HepG2 (cell line): Measurements from ENCODE around the gene CTSW. TPM values are rescaled to one million over a fixed set of nuclear protein-coding genes. Genes with fewer than 3 reads are reported as not detected.

Experiments
- GABPB1 ChIP-seq: IDR thresholded peaks from 2 replicates; pipeline ENCODE4 v1.6.1; 2016; ENCODE audit warnings: mild to moderate bottlenecking, missing genetic modification reagents, moderate library complexity, missing compliant biosample characterization
- KLF11 ChIP-seq: IDR thresholded peaks from 2 replicates; pipeline ENCODE4 v1.6.1; 2016; ENCODE audit warnings: missing compliant biosample characterization
- POLR2A ChIP-seq, 2 experiments: IDR thresholded peaks; 2 replicates each; pipeline ENCODE4 v1.6.1; 2011; ENCODE audit warnings: low read depth in 2 of 2, low read length in 2 of 2, mild to moderate bottlenecking in 1 of 2, moderate library complexity in 1 of 2; ENCODE audit not compliant: insufficient read depth in 1 of 2
- RAD51 ChIP-seq: fragments of 450-650 bp; IDR thresholded peaks from 2 replicates; pipeline ENCODE4 v1.6.1; 2016; ENCODE audit warnings: borderline replicate concordance
- REXO4 ChIP-seq: sonication (generic); formaldehyde crosslinking; IDR thresholded peaks from 2 replicates; pipeline ENCODE4 v1.8.0; 2022; ENCODE audit warnings: missing genetic modification reagents, mild to moderate bottlenecking, borderline replicate concordance
- SYNCRIP ChIP-seq: fragments of 200-400 bp; formaldehyde crosslinking; IDR thresholded peaks from 2 replicates; pipeline ENCODE4 v1.6.1; 2018; ENCODE audit warnings: mild to moderate bottlenecking, low read depth, low read length; ENCODE audit not compliant: insufficient read depth
- ZMAT3 ChIP-seq: sonication (generic); formaldehyde crosslinking; conservative IDR thresholded peaks from 2 replicates; pipeline ENCODE4 v1.7.0; 2021; ENCODE audit warnings: missing genetic modification reagents
- ZNF225 ChIP-seq: sonication (generic); formaldehyde crosslinking; IDR thresholded peaks from 2 replicates; pipeline ENCODE4 v1.4.0; 2020; ENCODE audit warnings: mild to moderate bottlenecking, missing genetic modification reagents
- polyA plus RNA-seq, 8 experiments: library from polyadenylated mRNA; depleted of rRNA in 3 of 8; stranded (reverse) in 7 of 8; unstranded in 1 of 8; fragments of >200 nt; fragmentation: Illumina TruSeq in 4 of 8; extraction: Trizol in 4 of 8; gene quantifications; 2 replicates each; pipeline versions ENCODE4 v1.2.1 to v1.2.3, GENCODE V29; 2011 to 2016; ENCODE audit warnings: low read depth in 4 of 8, missing spikeins in 1 of 8, mixed read lengths in 1 of 8; ENCODE audit not compliant: insufficient read depth in 1 of 8
- total RNA-seq, 5 experiments: library from RNA; depleted of rRNA; stranded (reverse); fragments of >200 nt; fragmentation: Illumina TruSeq; extraction: Trizol; gene quantifications; 2 replicates each; pipeline ENCODE4 v1.2.3, GENCODE V29; 2016; ENCODE audit warnings: low read depth in 1 of 5
- TF ChIP-seq, protein P1 (sequence below): sonication (generic); formaldehyde crosslinking; IDR thresholded peaks from one replicate; pipeline ENCODE4 v1.5.1; 2020; ENCODE audit warnings: mild to moderate bottlenecking, missing genetic modification reagents; ENCODE audit errors: not compliant biosample characterization
- TF ChIP-seq, protein P2 (sequence below), 2 experiments: IDR thresholded peaks; 2 replicates each; pipeline ENCODE4 v1.6.1; 2011 to 2012; ENCODE audit warnings: low read length in 2 of 2, borderline replicate concordance in 1 of 2, low read depth in 1 of 2, mild to moderate bottlenecking in 1 of 2, moderate library complexity in 1 of 2
- TF ChIP-seq, protein P3 (sequence below): sonication (generic); formaldehyde crosslinking; IDR thresholded peaks from 2 replicates; pipeline ENCODE4 v1.8.0; 2022; ENCODE audit warnings: mild to moderate bottlenecking, missing genetic modification reagents, moderate library complexity
- TF ChIP-seq, protein P4 (sequence below): sonication (generic); formaldehyde crosslinking; IDR thresholded peaks from 2 replicates; pipeline ENCODE4 v1.8.0; 2022; ENCODE audit warnings: mild to moderate bottlenecking, missing genetic modification reagents, borderline replicate concordance
- TF ChIP-seq, protein P5 (sequence below): IDR thresholded peaks from 2 replicates; pipeline ENCODE4 v1.6.1; 2016; ENCODE audit warnings: low read depth, borderline replicate concordance

CTSW gene
- total and polyA plus RNA-seq, 2 of the 13 experiments (the other 11 are each of a cell fraction or from before 2014, with no cell fraction given): 0.09 TPM; not detected in 1

DNA sequence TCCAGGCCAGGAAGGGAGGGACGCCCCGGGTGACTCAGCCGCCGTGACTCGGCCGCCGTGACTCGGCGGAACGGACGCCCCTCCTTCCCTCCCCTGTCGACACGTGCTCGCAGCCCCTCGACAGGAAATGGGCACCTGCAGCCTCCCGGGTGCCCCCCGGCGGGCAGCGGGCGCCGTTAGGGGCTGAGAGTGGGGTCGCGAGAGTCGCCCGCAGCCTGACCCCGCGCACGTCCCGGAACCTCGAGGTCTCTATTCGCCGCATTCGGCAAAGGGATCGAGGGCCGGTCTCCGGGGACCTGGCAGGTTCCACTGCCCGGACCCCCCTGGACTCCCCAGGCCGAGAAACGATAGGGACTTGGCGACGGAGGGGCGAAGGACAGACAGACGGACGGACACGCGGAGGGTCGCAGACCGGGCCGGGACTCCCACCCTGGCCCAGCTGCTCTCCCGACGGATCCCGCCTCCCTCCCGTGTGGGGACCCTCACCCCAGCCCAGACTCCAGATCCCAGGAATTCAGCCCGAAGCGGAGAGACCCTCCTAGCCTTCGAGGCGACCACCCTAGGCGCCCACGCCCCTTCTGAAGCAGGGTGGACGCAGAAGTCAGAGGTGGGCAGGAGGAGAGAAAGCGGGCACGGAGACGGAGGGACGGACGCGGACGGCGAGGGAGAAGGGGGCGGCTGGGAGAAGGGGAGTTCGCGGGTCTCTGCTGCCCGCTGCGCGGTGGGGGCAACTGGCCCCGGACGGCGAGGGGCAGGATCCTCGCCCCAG, 19.9 kb downstream of the CTSW start (continued):
- TF ChIP-seq, protein P1, sequence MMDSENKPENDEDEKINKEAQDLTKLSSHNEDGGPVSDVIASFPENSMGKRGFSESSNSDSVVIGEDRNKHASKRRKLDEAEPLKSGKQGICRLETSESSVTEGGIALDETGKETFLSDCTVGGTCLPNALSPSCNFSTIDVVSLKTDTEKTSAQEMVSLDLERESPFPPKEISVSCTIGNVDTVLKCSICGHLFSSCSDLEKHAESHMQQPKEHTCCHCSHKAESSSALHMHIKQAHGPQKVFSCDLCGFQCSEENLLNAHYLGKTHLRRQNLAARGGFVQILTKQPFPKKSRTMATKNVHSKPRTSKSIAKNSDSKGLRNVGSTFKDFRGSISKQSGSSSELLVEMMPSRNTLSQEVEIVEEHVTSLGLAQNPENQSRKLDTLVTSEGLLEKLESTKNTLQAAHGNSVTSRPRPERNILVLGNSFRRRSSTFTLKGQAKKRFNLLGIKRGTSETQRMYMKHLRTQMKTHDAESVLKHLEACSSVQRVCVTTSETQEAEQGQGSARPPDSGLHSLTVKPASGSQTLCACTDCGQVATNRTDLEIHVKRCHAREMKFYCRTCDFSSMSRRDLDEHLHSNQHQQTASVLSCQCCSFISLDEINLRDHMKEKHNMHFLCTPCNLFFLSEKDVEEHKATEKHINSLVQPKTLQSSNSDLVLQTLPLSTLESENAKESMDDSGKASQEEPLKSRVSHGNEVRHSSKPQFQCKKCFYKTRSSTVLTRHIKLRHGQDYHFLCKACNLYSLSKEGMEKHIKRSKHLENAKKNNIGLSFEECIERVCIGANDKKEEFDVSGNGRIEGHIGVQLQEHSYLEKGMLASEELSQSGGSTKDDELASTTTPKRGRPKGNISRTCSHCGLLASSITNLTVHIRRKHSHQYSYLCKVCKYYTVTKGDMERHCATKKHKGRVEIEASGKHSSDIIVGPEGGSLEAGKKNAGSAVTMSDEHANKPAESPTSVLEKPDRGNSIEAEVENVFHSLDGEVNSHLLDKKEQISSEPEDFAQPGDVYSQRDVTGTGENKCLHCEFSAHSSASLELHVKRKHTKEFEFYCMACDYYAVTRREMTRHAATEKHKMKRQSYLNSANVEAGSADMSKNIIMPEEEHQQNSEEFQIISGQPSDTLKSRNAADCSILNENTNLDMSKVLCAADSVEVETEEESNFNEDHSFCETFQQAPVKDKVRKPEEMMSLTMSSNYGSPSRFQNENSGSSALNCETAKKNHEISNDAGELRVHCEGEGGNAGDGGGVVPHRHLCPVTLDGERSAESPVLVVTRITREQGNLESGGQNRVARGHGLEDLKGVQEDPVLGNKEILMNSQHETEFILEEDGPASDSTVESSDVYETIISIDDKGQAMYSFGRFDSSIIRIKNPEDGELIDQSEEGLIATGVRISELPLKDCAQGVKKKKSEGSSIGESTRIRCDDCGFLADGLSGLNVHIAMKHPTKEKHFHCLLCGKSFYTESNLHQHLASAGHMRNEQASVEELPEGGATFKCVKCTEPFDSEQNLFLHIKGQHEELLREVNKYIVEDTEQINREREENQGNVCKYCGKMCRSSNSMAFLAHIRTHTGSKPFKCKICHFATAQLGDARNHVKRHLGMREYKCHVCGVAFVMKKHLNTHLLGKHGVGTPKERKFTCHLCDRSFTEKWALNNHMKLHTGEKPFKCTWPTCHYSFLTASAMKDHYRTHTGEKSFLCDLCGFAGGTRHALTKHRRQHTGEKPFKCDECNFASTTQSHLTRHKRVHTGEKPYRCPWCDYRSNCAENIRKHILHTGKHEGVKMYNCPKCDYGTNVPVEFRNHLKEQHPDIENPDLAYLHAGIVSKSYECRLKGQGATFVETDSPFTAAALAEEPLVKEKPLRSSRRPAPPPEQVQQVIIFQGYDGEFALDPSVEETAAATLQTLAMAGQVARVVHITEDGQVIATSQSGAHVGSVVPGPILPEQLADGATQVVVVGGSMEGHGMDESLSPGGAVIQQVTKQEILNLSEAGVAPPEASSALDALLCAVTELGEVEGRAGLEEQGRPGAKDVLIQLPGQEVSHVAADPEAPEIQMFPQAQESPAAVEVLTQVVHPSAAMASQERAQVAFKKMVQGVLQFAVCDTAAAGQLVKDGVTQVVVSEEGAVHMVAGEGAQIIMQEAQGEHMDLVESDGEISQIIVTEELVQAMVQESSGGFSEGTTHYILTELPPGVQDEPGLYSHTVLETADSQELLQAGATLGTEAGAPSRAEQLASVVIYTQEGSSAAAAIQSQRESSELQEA (CRISPR knock-in tag): peak; percentile 59
- TF ChIP-seq, protein P2, sequence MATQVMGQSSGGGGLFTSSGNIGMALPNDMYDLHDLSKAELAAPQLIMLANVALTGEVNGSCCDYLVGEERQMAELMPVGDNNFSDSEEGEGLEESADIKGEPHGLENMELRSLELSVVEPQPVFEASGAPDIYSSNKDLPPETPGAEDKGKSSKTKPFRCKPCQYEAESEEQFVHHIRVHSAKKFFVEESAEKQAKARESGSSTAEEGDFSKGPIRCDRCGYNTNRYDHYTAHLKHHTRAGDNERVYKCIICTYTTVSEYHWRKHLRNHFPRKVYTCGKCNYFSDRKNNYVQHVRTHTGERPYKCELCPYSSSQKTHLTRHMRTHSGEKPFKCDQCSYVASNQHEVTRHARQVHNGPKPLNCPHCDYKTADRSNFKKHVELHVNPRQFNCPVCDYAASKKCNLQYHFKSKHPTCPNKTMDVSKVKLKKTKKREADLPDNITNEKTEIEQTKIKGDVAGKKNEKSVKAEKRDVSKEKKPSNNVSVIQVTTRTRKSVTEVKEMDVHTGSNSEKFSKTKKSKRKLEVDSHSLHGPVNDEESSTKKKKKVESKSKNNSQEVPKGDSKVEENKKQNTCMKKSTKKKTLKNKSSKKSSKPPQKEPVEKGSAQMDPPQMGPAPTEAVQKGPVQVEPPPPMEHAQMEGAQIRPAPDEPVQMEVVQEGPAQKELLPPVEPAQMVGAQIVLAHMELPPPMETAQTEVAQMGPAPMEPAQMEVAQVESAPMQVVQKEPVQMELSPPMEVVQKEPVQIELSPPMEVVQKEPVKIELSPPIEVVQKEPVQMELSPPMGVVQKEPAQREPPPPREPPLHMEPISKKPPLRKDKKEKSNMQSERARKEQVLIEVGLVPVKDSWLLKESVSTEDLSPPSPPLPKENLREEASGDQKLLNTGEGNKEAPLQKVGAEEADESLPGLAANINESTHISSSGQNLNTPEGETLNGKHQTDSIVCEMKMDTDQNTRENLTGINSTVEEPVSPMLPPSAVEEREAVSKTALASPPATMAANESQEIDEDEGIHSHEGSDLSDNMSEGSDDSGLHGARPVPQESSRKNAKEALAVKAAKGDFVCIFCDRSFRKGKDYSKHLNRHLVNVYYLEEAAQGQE (IDR thresholded peaks at IDR 0.05; ENCODE audit: borderline replicate concordance in 1 of 2, low read depth in 1 of 2, low read length in 2 of 2): no peak
- TF ChIP-seq, protein P3, sequence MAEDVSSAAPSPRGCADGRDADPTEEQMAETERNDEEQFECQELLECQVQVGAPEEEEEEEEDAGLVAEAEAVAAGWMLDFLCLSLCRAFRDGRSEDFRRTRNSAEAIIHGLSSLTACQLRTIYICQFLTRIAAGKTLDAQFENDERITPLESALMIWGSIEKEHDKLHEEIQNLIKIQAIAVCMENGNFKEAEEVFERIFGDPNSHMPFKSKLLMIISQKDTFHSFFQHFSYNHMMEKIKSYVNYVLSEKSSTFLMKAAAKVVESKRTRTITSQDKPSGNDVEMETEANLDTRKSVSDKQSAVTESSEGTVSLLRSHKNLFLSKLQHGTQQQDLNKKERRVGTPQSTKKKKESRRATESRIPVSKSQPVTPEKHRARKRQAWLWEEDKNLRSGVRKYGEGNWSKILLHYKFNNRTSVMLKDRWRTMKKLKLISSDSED: peak; percentile 38; the same call in 1 of the 2 replicates
- TF ChIP-seq ZMAT3 (CRISPR knock-in tag): 0 out of 2 replicates have a peak, but pooled peaks have one; percentile 1
- TF ChIP-seq ZNF225: no peak
- TF ChIP-seq, protein P4, sequence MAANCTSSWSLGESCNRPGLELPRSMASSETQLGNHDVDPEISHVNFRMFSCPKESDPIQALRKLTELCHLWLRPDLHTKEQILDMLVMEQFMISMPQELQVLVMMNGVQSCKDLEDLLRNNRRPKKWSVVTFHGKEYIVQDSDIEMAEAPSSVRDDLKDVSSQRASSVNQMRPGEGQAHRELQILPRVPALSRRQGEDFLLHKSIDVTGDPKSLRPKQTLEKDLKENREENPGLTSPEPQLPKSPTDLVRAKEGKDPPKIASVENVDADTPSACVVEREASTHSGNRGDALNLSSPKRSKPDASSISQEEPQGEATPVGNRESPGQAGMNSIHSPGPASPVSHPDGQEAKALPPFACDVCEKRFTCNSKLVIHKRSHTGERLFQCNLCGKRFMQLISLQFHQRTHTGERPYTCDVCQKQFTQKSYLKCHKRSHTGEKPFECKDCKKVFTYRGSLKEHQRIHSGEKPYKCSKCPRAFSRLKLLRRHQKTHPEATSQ: 0 out of 2 replicates have a peak, but pooled peaks have one; percentile 36
- TF ChIP-seq POLR2A (IDR thresholded peaks at IDR 0.05; ENCODE audit: insufficient read depth in 1 of 2, low read depth in 2 of 2, low read length in 2 of 2): no peak
- TF ChIP-seq SYNCRIP: no peak
- 0 out of 2 replicates have a peak, but pooled peaks have one; percentile 32 for TF ChIP-seq KLF11 (CRISPR knock-in tag)
- TF ChIP-seq, protein P5, sequence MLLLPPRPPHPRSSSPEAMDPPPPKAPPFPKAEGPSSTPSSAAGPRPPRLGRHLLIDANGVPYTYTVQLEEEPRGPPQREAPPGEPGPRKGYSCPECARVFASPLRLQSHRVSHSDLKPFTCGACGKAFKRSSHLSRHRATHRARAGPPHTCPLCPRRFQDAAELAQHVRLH (CRISPR knock-in tag): 0 out of 2 replicates have a peak, but pooled peaks have one; percentile 37
- TF ChIP-seq REXO4 (CRISPR knock-in tag): no peak; the same call in 1 of the 2 replicates
- TF ChIP-seq RAD51: no peak
- TF ChIP-seq GABPB1: peak; percentile 90
